Epithelial cell of proximal tubule (primary cell): Measurements from ENCODE around the gene DAPK1. TPM values are rescaled to one million over a fixed set of nuclear protein-coding genes. Genes with fewer than 3 reads are reported as not detected.
A peak's percentile ranks its signal among the peaks of the same experiment; 100 is the strongest.

Experiments
- DNase-seq: peaks from one replicate; pipeline ENCODE4 v3.0.0-alpha.2; 2011; ENCODE audit warnings: low read depth
- H3K4me3 ChIP-seq: 2 replicates; pipeline ENCODE4 v1.5.1; 2011; ENCODE audit warnings: low read depth, mild to moderate bottlenecking, low read length
- CTCF ChIP-seq: conservative IDR thresholded peaks from 2 replicates; pipeline ENCODE4 v1.5.1; 2012; ENCODE audit warnings: low read depth, mild to moderate bottlenecking, low read length
- total RNA-seq: library from RNA; depleted of rRNA; stranded (reverse); fragments of >200 nt; gene quantifications from 2 replicates; pipeline ENCODE4 v1.2.3, GENCODE V29; 2015

The DAPK1 gene
- total RNA-seq, 1 donor from 2014 or later: 46.3 TPM

GRCh38 chr9:87657893-87658292 is 160.2 kb downstream of the DAPK1 start:
- no peak for TF ChIP-seq CTCF
- no peak for DNase-seq
- H3K4me3 ChIP-seq: no peak overlapping the region

GRCh38 chr9:87658511-87658910 is 160.8 kb downstream of the DAPK1 start:
- no peak for DNase-seq
- TF ChIP-seq CTCF: no peak
- no peak overlapping the region for H3K4me3 ChIP-seq

GRCh38 chr9:87659534-87660419 is 162.1 kb downstream of the DAPK1 start:
- DNase-seq: no peak
- TF ChIP-seq CTCF: no peak
- H3K4me3 ChIP-seq: no peak overlapping the region

- DNase-seq: no peak
- no peak for TF ChIP-seq CTCF
Measured at GRCh38 chr9:87661241-87661640, 163.6 kb downstream of the DAPK1 start.

GRCh38 chr9:87662808-87663528 is 165.3 kb downstream of the DAPK1 start:
- DNase-seq: no peak
- no peak overlapping the region for H3K4me3 ChIP-seq
- peak; percentile 88 for TF ChIP-seq CTCF

More at GRCh38 chr9:87661241-87661640, 163.6 kb downstream of the DAPK1 start:
- H3K4me3 ChIP-seq: no peak overlapping the region

GRCh38 chr9:87663556-87663955 is 165.9 kb downstream of the DAPK1 start:
- H3K4me3 ChIP-seq: no peak overlapping the region
- no peak for DNase-seq
- no peak for TF ChIP-seq CTCF
